Panc1 (cell line): ENCODE measurements around the gene CCNG2. TPM values are rescaled to one million over a fixed set of nuclear protein-coding genes. Genes with fewer than 3 reads are reported as not detected.

Experiments used
- ATAC-seq: fragments of 200-7000 bp; cut with Tn5 transposase; 2 replicates; pipeline ENCODE4 v1.9.1; 2020; ENCODE audit warnings: mild to moderate bottlenecking, moderate library complexity
- BruUV-seq: library from RNA; stranded (reverse); fragments of 400-500 nt; replicated peaks from 2 replicates; lab custom pipeline; 2021; lab: Mats Ljungman, UMichigan
- CTCF ChIA-PET: fragments of 300-600 bp; sonication (Branson Sonifier 250); formaldehyde crosslinking; loops from one replicate; lab custom pipeline; 2022; ENCODE audit warnings: antibody characterized with exemption; lab: Charles Lee
- POLR2A ChIA-PET: fragments of 300-600 bp; sonication (Branson Sonifier 250); formaldehyde crosslinking; loops from one replicate; lab custom pipeline; 2022; ENCODE audit warnings: antibody characterized with exemption; lab: Charles Lee
- DNase-seq: peaks from one replicate; pipeline ENCODE4 v3.0.0-alpha.2; 2010; ENCODE audit warnings: low read depth, low spot score
- H3K27ac ChIP-seq: 2 replicates; pipeline ENCODE4 v1.5.1; 2011; ENCODE audit warnings: mild to moderate bottlenecking, low read length, inconsistent platforms
- H3K27me3 ChIP-seq: fragments of 200-500 bp; sonication (Bioruptor generic); 2 replicates; pipeline ENCODE4 v1.6.0; 2014; ENCODE audit warnings: low read length, inconsistent platforms; ENCODE audit not compliant: control insufficient read depth, insufficient read depth
- H3K36me3 ChIP-seq: fragments of 200-500 bp; sonication (Bioruptor generic); 2 replicates; pipeline ENCODE4 v1.5.1; 2014; ENCODE audit warnings: inconsistent platforms, mild to moderate bottlenecking, low read length, moderate library complexity; ENCODE audit not compliant: control insufficient read depth, insufficient read depth
- H3K4me1 ChIP-seq: 2 replicates; pipeline ENCODE4 v1.5.1; 2011; ENCODE audit warnings: inconsistent platforms, mild to moderate bottlenecking, low read length, moderate library complexity; ENCODE audit not compliant: control insufficient read depth, insufficient read depth
- H3K4me3 ChIP-seq, 2 experiments: 2 replicates each; pipeline ENCODE4 v1.5.1; 2011 to 2012; ENCODE audit warnings: low read depth in 2 of 2, low read length in 2 of 2, mild to moderate bottlenecking in 2 of 2, inconsistent platforms in 1 of 2, moderate library complexity in 1 of 2
- H3K9me3 ChIP-seq: fragments of 200-500 bp; sonication (Bioruptor generic); 2 replicates; pipeline ENCODE4 v1.5.1; 2014; ENCODE audit warnings: low read depth, mild to moderate bottlenecking, inconsistent platforms, low read length, moderate library complexity; ENCODE audit not compliant: control insufficient read depth, insufficient read depth
- POLR2AphosphoS5 ChIP-seq: IDR thresholded peaks from 2 replicates; pipeline ENCODE4 v1.6.1; 2012; ENCODE audit warnings: mild to moderate bottlenecking, low read depth, low read length, moderate library complexity
- REST ChIP-seq, 2 experiments: IDR thresholded peaks; 2 replicates each; pipeline ENCODE4 v1.6.1; 2011 to 2012; ENCODE audit warnings: low read depth in 2 of 2, control low read depth in 1 of 2, low read length in 1 of 2, mild to moderate bottlenecking in 1 of 2, moderate library complexity in 1 of 2; ENCODE audit not compliant: insufficient read depth in 1 of 2
- SIN3A ChIP-seq: IDR thresholded peaks from 2 replicates; pipeline ENCODE4 v1.6.1; 2012; ENCODE audit warnings: low read depth, mild to moderate bottlenecking, low read length, moderate library complexity, borderline replicate concordance; ENCODE audit not compliant: insufficient read depth
- TCF7L2 ChIP-seq: IDR thresholded peaks from 2 replicates; pipeline ENCODE4 v1.6.1; 2011; ENCODE audit warnings: mild to moderate bottlenecking, low read depth, low read length, inconsistent platforms
- in situ Hi-C: cut with HindIII; loops from 2 replicates; pipeline ENCODE4 v1.10.0; 2016; ENCODE audit warnings: low sequenced_read_pairs, low pct_unique_long_range_greater_than_20kb
- intact Hi-C: fragments of 100-400 bp; cut with micrococcal nuclease; formaldehyde crosslinking; loops from one replicate; pipeline ENCODE4 v1.10.0; 2022; ENCODE audit not compliant: unreplicated experiment
- total RNA-seq: library from RNA; stranded (reverse); gene quantifications from one replicate; pipeline ENCODE4 v1.2.1, GENCODE V29; 2021; ENCODE audit not compliant: unreplicated experiment
- TF ChIP-seq, protein P1 (sequence below): fragments of 450-650 bp; IDR thresholded peaks from 2 replicates; pipeline ENCODE4 v1.5.1; 2017; ENCODE audit warnings: mild to moderate bottlenecking

CCNG2 gene
- total RNA-seq, 1 experiment from 2014 or later = 18.4 TPM

- Histone ChIP-seq H3K4me1 (no peaks in the 10 kb centered on the region), H3K4me3 (no peak overlapping the region), H3K27ac (no peak overlapping the region), H3K36me3 (no peaks in the 10 kb centered on the region), H3K27me3 (no peaks in the 10 kb centered on the region; the same call in 1 of the 2 replicates), H3K9me3 (no peaks in the 10 kb centered on the region)
- no peak for DNase-seq
- POLR2A ChIA-PET = no interaction called here
- no peak for TF ChIP-seq TCF7L2
- no peak for TF ChIP-seq REST (IDR thresholded peaks at IDR 0.05; ENCODE audit: insufficient read depth in 1 of 2, low read depth in 2 of 2, low read length in 1 of 2)
- no peak for TF ChIP-seq SIN3A
- TF ChIP-seq, protein P1, sequence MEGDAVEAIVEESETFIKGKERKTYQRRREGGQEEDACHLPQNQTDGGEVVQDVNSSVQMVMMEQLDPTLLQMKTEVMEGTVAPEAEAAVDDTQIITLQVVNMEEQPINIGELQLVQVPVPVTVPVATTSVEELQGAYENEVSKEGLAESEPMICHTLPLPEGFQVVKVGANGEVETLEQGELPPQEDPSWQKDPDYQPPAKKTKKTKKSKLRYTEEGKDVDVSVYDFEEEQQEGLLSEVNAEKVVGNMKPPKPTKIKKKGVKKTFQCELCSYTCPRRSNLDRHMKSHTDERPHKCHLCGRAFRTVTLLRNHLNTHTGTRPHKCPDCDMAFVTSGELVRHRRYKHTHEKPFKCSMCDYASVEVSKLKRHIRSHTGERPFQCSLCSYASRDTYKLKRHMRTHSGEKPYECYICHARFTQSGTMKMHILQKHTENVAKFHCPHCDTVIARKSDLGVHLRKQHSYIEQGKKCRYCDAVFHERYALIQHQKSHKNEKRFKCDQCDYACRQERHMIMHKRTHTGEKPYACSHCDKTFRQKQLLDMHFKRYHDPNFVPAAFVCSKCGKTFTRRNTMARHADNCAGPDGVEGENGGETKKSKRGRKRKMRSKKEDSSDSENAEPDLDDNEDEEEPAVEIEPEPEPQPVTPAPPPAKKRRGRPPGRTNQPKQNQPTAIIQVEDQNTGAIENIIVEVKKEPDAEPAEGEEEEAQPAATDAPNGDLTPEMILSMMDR = no peak
- no peak for TF ChIP-seq POLR2AphosphoS5
- in situ Hi-C loops (no loop called here), intact Hi-C loops (no loop called here)
- ATAC-seq = no peak
- no TSS peak for BruUV-seq
- CTCF ChIA-PET = no interaction called here
These were observed 36.6 kb downstream of the CCNG2 start for GRCh38 chr4:77193511-77194102.

- DNase-seq (no peak), ATAC-seq (no peak)
- TF ChIP-seq SIN3A = no peak
- TF ChIP-seq TCF7L2 = no peak
- TF ChIP-seq, protein P1 = no peak
- no peak for TF ChIP-seq POLR2AphosphoS5
- TF ChIP-seq REST (IDR thresholded peaks at IDR 0.05; ENCODE audit: insufficient read depth in 1 of 2, low read depth in 2 of 2, low read length in 1 of 2) = no peak
- POLR2A ChIA-PET = no interaction called here
- Histone ChIP-seq H3K27ac (no peak overlapping the region), H3K9me3 (no peaks in the 10 kb centered on the region), H3K36me3 (no peaks in the 10 kb centered on the region), H3K4me1 (no peaks in the 10 kb centered on the region), H3K27me3 (no peaks in the 10 kb centered on the region; the same call in 1 of the 2 replicates), H3K4me3 (no peak overlapping the region)
- in situ Hi-C loops (no loop called here), intact Hi-C loops (no loop called here)
- CTCF ChIA-PET = no interaction called here
- no TSS peak for BruUV-seq
These were observed 37.4 kb downstream of the CCNG2 start for GRCh38 chr4:77194366-77194765.
